GM19397 (cell line): ENCODE data around the gene TNFAIP3.

ENCODE experiments used
- ATAC-seq: cut with Tn5 transposase; IDR thresholded peaks from one replicate; pipeline ENCODE4 v1.9.1; 2021; ENCODE audit warnings: mild to moderate bottlenecking, moderate library complexity; ENCODE audit not compliant: unreplicated experiment

Gene TNFAIP3

GRCh38 chr6:137919837-137920730, 53.0 kb downstream of the TNFAIP3 start:
- no peak for ATAC-seq

- ATAC-seq = peak; percentile 45
These were observed 54.8 kb downstream of the TNFAIP3 start for GRCh38 chr6:137921823-137922222.

DNA sequence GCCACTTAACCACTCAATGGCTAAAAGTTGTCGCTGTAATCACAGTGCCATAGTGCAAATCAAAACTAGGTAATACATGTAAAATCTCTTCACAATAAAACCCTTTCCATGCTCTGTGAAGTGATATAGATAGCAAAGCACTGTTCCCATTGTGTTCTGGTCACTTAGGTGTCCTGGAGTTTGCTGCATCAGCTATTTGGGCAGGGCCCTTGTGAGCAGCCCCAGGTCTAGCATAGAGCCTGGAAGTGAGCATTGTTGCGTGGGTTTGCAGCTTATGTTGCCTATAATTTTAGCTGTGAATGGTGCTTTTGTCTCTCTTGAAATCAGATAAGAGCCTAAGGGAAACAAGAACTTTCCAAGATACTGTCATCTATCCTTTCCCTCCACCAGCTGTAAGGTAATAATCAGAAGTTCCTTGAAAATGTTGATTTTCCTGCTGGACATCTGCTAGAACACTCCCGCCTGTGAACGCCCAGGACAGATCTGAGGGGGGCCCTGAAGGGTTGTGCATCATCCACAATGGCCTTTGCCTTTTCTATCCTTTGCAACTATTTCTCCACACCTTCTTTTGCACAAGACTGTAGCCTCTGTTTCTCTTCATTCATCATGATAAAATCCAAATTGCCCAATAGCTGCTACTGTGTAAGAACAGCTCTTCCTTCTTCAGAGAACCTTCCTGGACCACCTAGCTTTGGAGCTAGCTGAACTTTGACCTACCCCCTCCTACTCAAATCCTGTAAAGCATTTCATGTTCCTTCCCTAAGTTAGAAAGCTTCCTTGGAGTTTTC, 57.0 kb downstream of the TNFAIP3 start:
- ATAC-seq = no peak

DNA sequence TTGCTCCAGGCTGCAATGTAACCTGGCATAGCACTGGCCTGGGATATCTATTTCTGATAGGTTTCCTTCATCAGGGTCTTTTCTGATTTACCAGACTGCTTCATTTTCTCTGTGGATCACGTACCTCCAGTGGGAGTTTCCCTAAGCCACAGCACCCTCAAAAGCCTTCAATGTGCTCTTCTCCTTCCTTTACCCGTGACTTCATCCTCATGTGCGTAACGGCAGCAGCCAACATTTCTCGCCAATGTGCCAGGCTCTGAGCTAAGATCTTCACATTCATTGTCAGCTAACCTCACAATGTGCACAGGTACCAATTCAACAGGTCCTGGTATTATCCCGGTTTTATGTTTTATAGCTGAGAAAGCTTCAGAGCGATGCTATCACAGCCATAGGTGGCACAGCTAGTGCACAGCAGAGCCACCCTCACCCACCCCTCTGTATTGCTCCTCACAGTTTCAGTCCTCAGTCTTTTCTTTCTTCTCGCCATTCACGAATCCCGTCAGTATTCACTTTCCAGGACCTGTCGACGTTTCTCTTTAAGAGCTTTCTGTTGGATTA, 58.2 kb downstream of the TNFAIP3 start:
- ATAC-seq = no peak

DNA sequence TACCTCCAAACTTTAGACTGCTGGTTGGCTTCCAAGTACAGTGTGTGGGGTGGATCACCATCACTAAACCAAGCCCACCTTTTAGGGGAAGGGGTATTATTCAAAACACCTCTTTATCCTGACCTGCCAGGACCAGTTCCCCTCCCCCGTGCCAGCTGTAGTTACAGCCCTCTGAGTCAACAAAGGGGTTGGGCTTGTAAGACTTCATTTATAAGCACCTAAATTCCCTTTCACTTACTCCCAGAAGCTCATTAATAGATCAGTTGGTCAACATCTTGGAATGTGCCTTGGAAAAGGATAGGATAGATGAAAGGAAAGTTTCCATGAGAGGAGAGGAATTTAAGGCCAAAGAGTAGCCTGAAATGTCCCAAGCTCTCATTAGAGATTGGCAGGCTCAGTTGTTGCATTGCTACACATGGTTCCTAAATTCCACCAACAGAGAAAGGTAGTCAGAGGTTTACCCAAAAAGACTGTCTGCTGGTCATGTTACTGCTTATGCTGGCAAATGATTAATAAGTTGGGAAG, 59.2 kb downstream of the TNFAIP3 start:
- no peak for ATAC-seq

- no peak for ATAC-seq
These were observed 59.9 kb downstream of the TNFAIP3 start for GRCh38 chr6:137926985-137927384.

GRCh38 chr6:137927777-137928218, 60.7 kb downstream of the TNFAIP3 start:
- peak; percentile 80 for ATAC-seq

- ATAC-seq = peak; percentile 20
These were observed 61.2 kb downstream of the TNFAIP3 start for GRCh38 chr6:137928286-137928685.

DNA sequence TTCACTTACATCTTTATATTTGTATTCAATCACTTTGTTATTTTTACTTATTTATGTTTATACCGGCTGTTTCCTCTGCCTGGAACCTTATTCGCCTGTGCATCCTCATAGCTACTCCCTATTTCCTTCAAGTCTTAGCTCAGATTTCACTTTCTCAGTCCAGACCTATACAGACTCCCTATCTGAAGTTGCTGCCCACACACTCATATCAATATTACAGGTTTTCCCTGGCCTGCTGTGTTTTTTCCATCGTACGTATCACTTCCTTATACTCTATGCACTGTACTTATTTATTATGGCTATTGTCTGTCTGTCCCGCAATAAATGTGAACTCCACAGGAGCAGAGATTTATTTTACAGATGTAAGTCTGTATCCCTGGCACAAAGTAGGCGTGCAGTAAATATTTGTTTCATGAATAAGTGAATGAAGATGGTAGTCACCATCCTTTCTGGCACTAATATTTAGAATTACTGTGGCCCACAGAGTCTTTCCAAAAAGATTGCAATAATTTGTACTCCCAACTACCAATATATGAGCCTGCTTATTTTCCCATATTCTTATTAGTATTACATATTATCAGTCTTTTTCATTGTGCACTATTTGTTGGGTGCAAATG, 64.9 kb downstream of the TNFAIP3 start:
- ATAC-seq = no peak
